Measurements from ENCODE around the gene LIPT1. TPM values are rescaled to one million over a fixed set of nuclear protein-coding genes. Genes with fewer than 3 reads are reported as not detected.

LIPT1 gene
- total and polyA plus RNA-seq, 4 donors = 2.3 to 4.8 (median 3.5) TPM

GRCh38 chr2:99150706-99151105 lies 4.1 kb upstream of the LIPT1 start:
- no peak overlapping the region for H3K4me3 ChIP-seq (ENCODE audit: low read depth in 1 of 3, low read length in 3 of 3)
- no peak overlapping the region for H3K27ac ChIP-seq (ENCODE audit: low read depth in 1 of 2, low read length in 2 of 2)
- 89% methylated on average over 1 of the region's 1 CpG for WGBS
- no peaks in the 10 kb centered on the region for H3K27me3 ChIP-seq (ENCODE audit: control insufficient read depth in 4 of 4, insufficient read depth in 4 of 4, low read length in 3 of 4)
- no peak for DNase-seq (ENCODE audit: low spot score)
- no peak overlapping the region for H3K9ac ChIP-seq (ENCODE audit: low read depth in 1 of 2, low read length in 2 of 2)
- H3K4me1 ChIP-seq (ENCODE audit: control insufficient read depth in 4 of 4, insufficient read depth in 4 of 4, low read length in 3 of 4) = peaks cover 0 to 12% (median 8%) of the 10 kb centered on the region in 4 donors
- H3K9me3 ChIP-seq (ENCODE audit: control insufficient read depth in 4 of 4, low read length in 3 of 4) = no peaks in the 10 kb centered on the region
- TF ChIP-seq SP1 (IDR thresholded peaks at IDR 0.05) (no peak), JUND (IDR thresholded peaks at IDR 0.05) (no peak), HNF4G (IDR thresholded peaks at IDR 0.05) (no peak), NR2F2 (IDR thresholded peaks at IDR 0.05) (no peak), EGR1 (IDR thresholded peaks at IDR 0.05; ENCODE audit: low read depth in 2 of 2) (no peak), HNF4A (conservative IDR thresholded peaks at IDR 0.05) (no peak), TAF1 (conservative IDR thresholded peaks at IDR 0.05) (no peak), FOXA1 (IDR thresholded peaks at IDR 0.05) (no peak), GABPA (IDR thresholded peaks at IDR 0.05 in 1 of 2, conservative IDR thresholded peaks at IDR 0.05 in 1 of 2) (no peak), REST (IDR thresholded peaks at IDR 0.05) (no peak), YY1 (IDR thresholded peaks at IDR 0.05) (no peak), RAD21 (IDR thresholded peaks at IDR 0.05) (no peak), RXRA (IDR thresholded peaks at IDR 0.05) (no peak), FOXA2 (IDR thresholded peaks at IDR 0.05) (no peak)
- TF ChIP-seq, protein P1, sequence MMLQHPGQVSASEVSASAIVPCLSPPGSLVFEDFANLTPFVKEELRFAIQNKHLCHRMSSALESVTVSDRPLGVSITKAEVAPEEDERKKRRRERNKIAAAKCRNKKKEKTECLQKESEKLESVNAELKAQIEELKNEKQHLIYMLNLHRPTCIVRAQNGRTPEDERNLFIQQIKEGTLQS (IDR thresholded peaks at IDR 0.05) = no peak
- TF ChIP-seq, protein P2, sequence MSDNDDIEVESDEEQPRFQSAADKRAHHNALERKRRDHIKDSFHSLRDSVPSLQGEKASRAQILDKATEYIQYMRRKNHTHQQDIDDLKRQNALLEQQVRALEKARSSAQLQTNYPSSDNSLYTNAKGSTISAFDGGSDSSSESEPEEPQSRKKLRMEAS (IDR thresholded peaks at IDR 0.05) = no peak
- TF ChIP-seq, protein P3, sequence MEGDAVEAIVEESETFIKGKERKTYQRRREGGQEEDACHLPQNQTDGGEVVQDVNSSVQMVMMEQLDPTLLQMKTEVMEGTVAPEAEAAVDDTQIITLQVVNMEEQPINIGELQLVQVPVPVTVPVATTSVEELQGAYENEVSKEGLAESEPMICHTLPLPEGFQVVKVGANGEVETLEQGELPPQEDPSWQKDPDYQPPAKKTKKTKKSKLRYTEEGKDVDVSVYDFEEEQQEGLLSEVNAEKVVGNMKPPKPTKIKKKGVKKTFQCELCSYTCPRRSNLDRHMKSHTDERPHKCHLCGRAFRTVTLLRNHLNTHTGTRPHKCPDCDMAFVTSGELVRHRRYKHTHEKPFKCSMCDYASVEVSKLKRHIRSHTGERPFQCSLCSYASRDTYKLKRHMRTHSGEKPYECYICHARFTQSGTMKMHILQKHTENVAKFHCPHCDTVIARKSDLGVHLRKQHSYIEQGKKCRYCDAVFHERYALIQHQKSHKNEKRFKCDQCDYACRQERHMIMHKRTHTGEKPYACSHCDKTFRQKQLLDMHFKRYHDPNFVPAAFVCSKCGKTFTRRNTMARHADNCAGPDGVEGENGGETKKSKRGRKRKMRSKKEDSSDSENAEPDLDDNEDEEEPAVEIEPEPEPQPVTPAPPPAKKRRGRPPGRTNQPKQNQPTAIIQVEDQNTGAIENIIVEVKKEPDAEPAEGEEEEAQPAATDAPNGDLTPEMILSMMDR (IDR thresholded peaks at IDR 0.05; ENCODE audit: low read depth, low read length, missing input control) = no peak
- TF ChIP-seq, protein P4, sequence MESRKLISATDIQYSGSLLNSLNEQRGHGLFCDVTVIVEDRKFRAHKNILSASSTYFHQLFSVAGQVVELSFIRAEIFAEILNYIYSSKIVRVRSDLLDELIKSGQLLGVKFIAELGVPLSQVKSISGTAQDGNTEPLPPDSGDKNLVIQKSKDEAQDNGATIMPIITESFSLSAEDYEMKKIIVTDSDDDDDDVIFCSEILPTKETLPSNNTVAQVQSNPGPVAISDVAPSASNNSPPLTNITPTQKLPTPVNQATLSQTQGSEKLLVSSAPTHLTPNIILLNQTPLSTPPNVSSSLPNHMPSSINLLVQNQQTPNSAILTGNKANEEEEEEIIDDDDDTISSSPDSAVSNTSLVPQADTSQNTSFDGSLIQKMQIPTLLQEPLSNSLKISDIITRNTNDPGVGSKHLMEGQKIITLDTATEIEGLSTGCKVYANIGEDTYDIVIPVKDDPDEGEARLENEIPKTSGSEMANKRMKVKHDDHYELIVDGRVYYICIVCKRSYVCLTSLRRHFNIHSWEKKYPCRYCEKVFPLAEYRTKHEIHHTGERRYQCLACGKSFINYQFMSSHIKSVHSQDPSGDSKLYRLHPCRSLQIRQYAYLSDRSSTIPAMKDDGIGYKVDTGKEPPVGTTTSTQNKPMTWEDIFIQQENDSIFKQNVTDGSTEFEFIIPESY (IDR thresholded peaks at IDR 0.05) = no peak
- no peaks in the 10 kb centered on the region for H3K36me3 ChIP-seq (ENCODE audit: control insufficient read depth in 4 of 4, insufficient read depth in 3 of 4, low read depth in 1 of 4, low read length in 3 of 4)

Measured in liver (tissue), 9 donors.